ENCODE results near the gene GEMIN4.

- TF ChIP-seq CTCF (IDR thresholded peaks at IDR 0.05; ENCODE audit: borderline replicate concordance, extremely low read depth, low read length, poor library complexity, severe bottlenecking) (no peak), EZH2 (IDR thresholded peaks at IDR 0.05; ENCODE audit: borderline replicate concordance, low read depth, low read length, severe bottlenecking) (no peak)
Measured at GRCh38 chr17:740240-741017, 11.6 kb downstream of the GEMIN4 start.
